GM23338 (cell line): ENCODE results near the gene RAB43. TPM values are rescaled to one million over a fixed set of nuclear protein-coding genes. Genes with fewer than 3 reads are reported as not detected.

Experiments
- ATAC-seq: fragments of 200-7000 bp; cut with Tn5 transposase; 3 replicates; pipeline ENCODE4 v1.9.1; 2020
- DNase-seq: peaks from one replicate; pipeline ENCODE4 v3.0.0-alpha.2; 2015; ENCODE audit warnings: low spot score
- H2AFZ ChIP-seq: fragments of 200-600 bp; sonication (generic); 2 replicates; pipeline ENCODE4 v1.8.0; 2016; ENCODE audit warnings: antibody characterized with exemption, mild to moderate bottlenecking, moderate library complexity
- H3F3A ChIP-seq: fragments of 200-600 bp; sonication (generic); replicated peaks from 2 replicates; pipeline ENCODE4 v1.8.0; 2017; ENCODE audit warnings: antibody characterized with exemption, mixed run types, low read depth
- H3K27ac ChIP-seq: fragments of 200-600 bp; sonication (generic); 2 replicates; pipeline ENCODE4 v1.6.1; 2016; ENCODE audit warnings: low read depth
- H3K27me3 ChIP-seq: fragments of 200-600 bp; sonication (generic); 2 replicates; pipeline ENCODE4 v1.8.0; 2016; ENCODE audit warnings: mild to moderate bottlenecking, mixed run types, moderate library complexity; ENCODE audit not compliant: insufficient read depth
- H3K36me3 ChIP-seq: fragments of 200-600 bp; sonication (generic); 2 replicates; pipeline ENCODE4 v1.8.0; 2016; ENCODE audit warnings: mild to moderate bottlenecking; ENCODE audit not compliant: insufficient read depth
- H3K4me1 ChIP-seq: fragments of 200-600 bp; sonication (generic); 2 replicates; pipeline ENCODE4 v1.8.0; 2016; ENCODE audit warnings: mild to moderate bottlenecking, moderate library complexity; ENCODE audit not compliant: insufficient read depth
- H3K4me2 ChIP-seq: fragments of 200-600 bp; sonication (generic); 2 replicates; pipeline ENCODE4 v1.7.1; 2017; ENCODE audit warnings: mixed run types
- H3K4me3 ChIP-seq: fragments of 200-600 bp; sonication (generic); 2 replicates; pipeline ENCODE4 v1.6.1; 2016; ENCODE audit warnings: mixed run types
- H3K79me2 ChIP-seq: fragments of 200-600 bp; sonication (generic); replicated peaks from 2 replicates; pipeline ENCODE4 v1.8.0; 2017; ENCODE audit warnings: mild to moderate bottlenecking; ENCODE audit not compliant: insufficient read depth
- H3K9me2 ChIP-seq: fragments of 200-600 bp; sonication (generic); 2 replicates; pipeline ENCODE4 v1.8.0; 2017; ENCODE audit not compliant: insufficient read depth
- H4K20me1 ChIP-seq: fragments of 200-600 bp; sonication (generic); replicated peaks from 2 replicates; pipeline ENCODE4 v1.8.0; 2017; ENCODE audit warnings: mild to moderate bottlenecking; ENCODE audit not compliant: insufficient read depth
- H3K27ac Mint-ChIP-seq: 2 replicates; pipeline ENCODE4 v1.8.0; 2020; ENCODE audit warnings: inconsistent platforms, mild to moderate bottlenecking, moderate library complexity, mixed read lengths
- H3K27me3 Mint-ChIP-seq: 3 replicates; pipeline ENCODE4 v1.8.0; 2022; ENCODE audit warnings: low read depth, mild to moderate bottlenecking, moderate library complexity, mixed read lengths, inconsistent platforms; ENCODE audit not compliant: insufficient read depth, poor library complexity
- H3K36me3 Mint-ChIP-seq: 3 replicates; pipeline ENCODE4 v1.8.0; 2021; ENCODE audit warnings: low read depth, mild to moderate bottlenecking, inconsistent platforms, moderate library complexity, mixed read lengths
- H3K4me1 Mint-ChIP-seq: 3 replicates; pipeline ENCODE4 v1.8.0; 2020; ENCODE audit warnings: mild to moderate bottlenecking, inconsistent platforms, mixed read lengths
- H3K4me3 Mint-ChIP-seq: 3 replicates; pipeline ENCODE4 v1.8.0; 2021; ENCODE audit warnings: moderate library complexity, mild to moderate bottlenecking, inconsistent platforms, mixed read lengths
- H3K9me3 Mint-ChIP-seq: 3 replicates; pipeline ENCODE4 v1.8.0; 2020; ENCODE audit warnings: moderate library complexity, mild to moderate bottlenecking, inconsistent platforms, mixed read lengths
- CREB1 ChIP-seq: fragments of 250-450 bp; sonication (Bioruptor Pico); IDR thresholded peaks from 2 replicates; pipeline ENCODE4 v1.5.0; 2020; ENCODE audit warnings: low read depth, mild to moderate bottlenecking, moderate library complexity
- EZH2 ChIP-seq: fragments of 200-600 bp; sonication (generic); IDR thresholded peaks from one replicate; pipeline ENCODE4 v1.8.0; 2017; ENCODE audit warnings: antibody characterized with exemption, mild to moderate bottlenecking, low read depth; ENCODE audit not compliant: unreplicated experiment
- EZH2phosphoT487 ChIP-seq: fragments of 200-600 bp; sonication (generic); IDR thresholded peaks from one replicate; pipeline ENCODE4 v1.8.1; 2018; ENCODE audit warnings: antibody characterized with exemption; ENCODE audit not compliant: unreplicated experiment
- JUNB ChIP-seq: IDR thresholded peaks from one replicate; pipeline ENCODE4 v1.6.1; 2016; ENCODE audit warnings: antibody characterized with exemption; ENCODE audit not compliant: unreplicated experiment
- NANOG ChIP-seq: IDR thresholded peaks from 2 replicates; pipeline ENCODE4 v1.6.1; 2016; ENCODE audit warnings: antibody characterized with exemption, borderline replicate concordance
- POLR2AphosphoS5 ChIP-seq: IDR thresholded peaks from 2 replicates; pipeline ENCODE4 v1.6.1; 2016; ENCODE audit warnings: antibody characterized with exemption, low read depth
- STAT1 ChIP-seq: IDR thresholded peaks from one replicate; pipeline ENCODE4 v1.6.1; 2016; ENCODE audit warnings: antibody characterized with exemption; ENCODE audit not compliant: unreplicated experiment
- ZNF114 ChIP-seq: fragments of 250-450 bp; sonication (Bioruptor Pico); IDR thresholded peaks from 2 replicates; pipeline ENCODE4 v1.5.0; 2020; ENCODE audit warnings: mild to moderate bottlenecking, moderate library complexity
- ZNF331 ChIP-seq: fragments of 250-450 bp; sonication (Bioruptor Pico); IDR thresholded peaks from 2 replicates; pipeline ENCODE4 v1.5.0; 2020; ENCODE audit warnings: low read depth, mild to moderate bottlenecking, moderate library complexity
- polyA plus RNA-seq: library from polyadenylated mRNA; unstranded; fragments of >200 nt; fragmentation: Nextera tagmentation; extraction: Ambion mirVana; gene quantifications from 2 replicates; pipeline ENCODE4 v1.2.1, GENCODE V29; 2016
- total RNA-seq: library from RNA; depleted of rRNA; stranded (reverse); fragments of >200 nt; shearing (Covaris generic); gene quantifications from 2 replicates; pipeline ENCODE4 v1.2.3, GENCODE V29; 2014
- TF ChIP-seq, protein P1 (sequence below), 2 experiments: fragments of 200-600 bp in 1 of 2; sonication (generic) in 1 of 2; conservative IDR thresholded peaks; 2 replicates each; pipeline versions ENCODE4 v1.5.1 to v1.6.1; 2016 to 2017; ENCODE audit warnings: antibody characterized with exemption in 2 of 2, low read depth in 2 of 2, mild to moderate bottlenecking in 2 of 2, moderate library complexity in 1 of 2
- TF ChIP-seq, protein P2 (sequence below): IDR thresholded peaks from 2 replicates; pipeline ENCODE4 v1.6.1; 2016; ENCODE audit warnings: antibody characterized with exemption
- TF ChIP-seq, protein P3 (sequence below): IDR thresholded peaks from one replicate; pipeline ENCODE4 v1.6.1; 2018; ENCODE audit warnings: antibody characterized with exemption; ENCODE audit not compliant: unreplicated experiment
- TF ChIP-seq, protein P4 (sequence below): fragments of 250-450 bp; sonication (Bioruptor Pico); IDR thresholded peaks from 2 replicates; pipeline ENCODE4 v1.5.0; 2020; ENCODE audit warnings: mild to moderate bottlenecking, moderate library complexity

RAB43 gene
- total and polyA plus RNA-seq, 2 experiments from 2014 or later, result 5.7 to 37.0 TPM

DNA sequence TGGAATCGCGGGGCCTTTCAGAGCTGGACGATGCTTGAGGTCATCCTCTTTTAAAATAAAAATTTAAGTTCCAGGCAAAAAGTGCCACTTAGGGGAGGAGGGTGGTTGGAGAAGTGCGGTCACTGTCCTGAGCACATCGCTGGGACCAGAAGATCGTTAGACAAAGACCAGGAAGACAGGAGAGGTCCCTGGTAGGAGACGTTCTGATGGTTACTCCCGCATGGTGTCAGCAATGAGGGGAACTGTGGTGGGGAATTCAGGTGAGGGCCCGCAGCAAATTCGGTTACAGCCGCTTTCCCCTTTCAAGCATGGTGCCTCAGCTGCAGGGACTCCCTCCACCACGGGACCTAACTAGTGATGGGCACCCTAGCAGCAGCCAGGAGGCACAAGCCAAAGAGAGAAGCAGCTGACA is 40.3 kb upstream of the RAB43 start:
- H3K79me2 ChIP-seq, result peaks cover 19% of the 10 kb centered on the region
- Mint-ChIP-seq H3K27ac (peak overlapping the region; percentile 100), H3K9me3 (no peaks in the 10 kb centered on the region; the same call in 2 of the 3 replicates), H3K4me3 (peak overlapping the region; percentile 96), H3K27me3 (peaks cover 16% of the 10 kb centered on the region), H3K36me3 (peaks cover 15% of the 10 kb centered on the region), H3K4me1 (peaks cover 14% of the 10 kb centered on the region)
- no peak overlapping the region for H2AFZ ChIP-seq
- peak overlapping the region; percentile 82 for H3K4me3 ChIP-seq
- DNase-seq (peak; percentile 30), ATAC-seq (peak; percentile 17)
- no peaks in the 10 kb centered on the region for H3K9me2 ChIP-seq
- peaks cover 26% of the 10 kb centered on the region for H3F3A ChIP-seq
- peaks cover 17% of the 10 kb centered on the region for H4K20me1 ChIP-seq
- H3K4me2 ChIP-seq, result peak overlapping the region; percentile 89
- peaks cover 8% of the 10 kb centered on the region for H3K36me3 ChIP-seq
- H3K4me1 ChIP-seq, result peaks cover 12% of the 10 kb centered on the region; the same call in 1 of the 2 replicates
- no peaks in the 10 kb centered on the region for H3K27me3 ChIP-seq
- peak overlapping the region; percentile 100 for H3K27ac ChIP-seq
- TF ChIP-seq CREB1 (CRISPR knock-in tag), result no peak
- TF ChIP-seq, protein P1, sequence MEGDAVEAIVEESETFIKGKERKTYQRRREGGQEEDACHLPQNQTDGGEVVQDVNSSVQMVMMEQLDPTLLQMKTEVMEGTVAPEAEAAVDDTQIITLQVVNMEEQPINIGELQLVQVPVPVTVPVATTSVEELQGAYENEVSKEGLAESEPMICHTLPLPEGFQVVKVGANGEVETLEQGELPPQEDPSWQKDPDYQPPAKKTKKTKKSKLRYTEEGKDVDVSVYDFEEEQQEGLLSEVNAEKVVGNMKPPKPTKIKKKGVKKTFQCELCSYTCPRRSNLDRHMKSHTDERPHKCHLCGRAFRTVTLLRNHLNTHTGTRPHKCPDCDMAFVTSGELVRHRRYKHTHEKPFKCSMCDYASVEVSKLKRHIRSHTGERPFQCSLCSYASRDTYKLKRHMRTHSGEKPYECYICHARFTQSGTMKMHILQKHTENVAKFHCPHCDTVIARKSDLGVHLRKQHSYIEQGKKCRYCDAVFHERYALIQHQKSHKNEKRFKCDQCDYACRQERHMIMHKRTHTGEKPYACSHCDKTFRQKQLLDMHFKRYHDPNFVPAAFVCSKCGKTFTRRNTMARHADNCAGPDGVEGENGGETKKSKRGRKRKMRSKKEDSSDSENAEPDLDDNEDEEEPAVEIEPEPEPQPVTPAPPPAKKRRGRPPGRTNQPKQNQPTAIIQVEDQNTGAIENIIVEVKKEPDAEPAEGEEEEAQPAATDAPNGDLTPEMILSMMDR (conservative IDR thresholded peaks at IDR 0.05; ENCODE audit: low read depth in 2 of 2), result no peak; a peak in 1 of 4 replicates
- TF ChIP-seq NANOG, result no peak
- TF ChIP-seq, protein P2, sequence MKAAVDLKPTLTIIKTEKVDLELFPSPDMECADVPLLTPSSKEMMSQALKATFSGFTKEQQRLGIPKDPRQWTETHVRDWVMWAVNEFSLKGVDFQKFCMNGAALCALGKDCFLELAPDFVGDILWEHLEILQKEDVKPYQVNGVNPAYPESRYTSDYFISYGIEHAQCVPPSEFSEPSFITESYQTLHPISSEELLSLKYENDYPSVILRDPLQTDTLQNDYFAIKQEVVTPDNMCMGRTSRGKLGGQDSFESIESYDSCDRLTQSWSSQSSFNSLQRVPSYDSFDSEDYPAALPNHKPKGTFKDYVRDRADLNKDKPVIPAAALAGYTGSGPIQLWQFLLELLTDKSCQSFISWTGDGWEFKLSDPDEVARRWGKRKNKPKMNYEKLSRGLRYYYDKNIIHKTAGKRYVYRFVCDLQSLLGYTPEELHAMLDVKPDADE, result no peak
- TF ChIP-seq, protein P3, sequence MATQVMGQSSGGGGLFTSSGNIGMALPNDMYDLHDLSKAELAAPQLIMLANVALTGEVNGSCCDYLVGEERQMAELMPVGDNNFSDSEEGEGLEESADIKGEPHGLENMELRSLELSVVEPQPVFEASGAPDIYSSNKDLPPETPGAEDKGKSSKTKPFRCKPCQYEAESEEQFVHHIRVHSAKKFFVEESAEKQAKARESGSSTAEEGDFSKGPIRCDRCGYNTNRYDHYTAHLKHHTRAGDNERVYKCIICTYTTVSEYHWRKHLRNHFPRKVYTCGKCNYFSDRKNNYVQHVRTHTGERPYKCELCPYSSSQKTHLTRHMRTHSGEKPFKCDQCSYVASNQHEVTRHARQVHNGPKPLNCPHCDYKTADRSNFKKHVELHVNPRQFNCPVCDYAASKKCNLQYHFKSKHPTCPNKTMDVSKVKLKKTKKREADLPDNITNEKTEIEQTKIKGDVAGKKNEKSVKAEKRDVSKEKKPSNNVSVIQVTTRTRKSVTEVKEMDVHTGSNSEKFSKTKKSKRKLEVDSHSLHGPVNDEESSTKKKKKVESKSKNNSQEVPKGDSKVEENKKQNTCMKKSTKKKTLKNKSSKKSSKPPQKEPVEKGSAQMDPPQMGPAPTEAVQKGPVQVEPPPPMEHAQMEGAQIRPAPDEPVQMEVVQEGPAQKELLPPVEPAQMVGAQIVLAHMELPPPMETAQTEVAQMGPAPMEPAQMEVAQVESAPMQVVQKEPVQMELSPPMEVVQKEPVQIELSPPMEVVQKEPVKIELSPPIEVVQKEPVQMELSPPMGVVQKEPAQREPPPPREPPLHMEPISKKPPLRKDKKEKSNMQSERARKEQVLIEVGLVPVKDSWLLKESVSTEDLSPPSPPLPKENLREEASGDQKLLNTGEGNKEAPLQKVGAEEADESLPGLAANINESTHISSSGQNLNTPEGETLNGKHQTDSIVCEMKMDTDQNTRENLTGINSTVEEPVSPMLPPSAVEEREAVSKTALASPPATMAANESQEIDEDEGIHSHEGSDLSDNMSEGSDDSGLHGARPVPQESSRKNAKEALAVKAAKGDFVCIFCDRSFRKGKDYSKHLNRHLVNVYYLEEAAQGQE, result no peak
- no peak for TF ChIP-seq POLR2AphosphoS5
- TF ChIP-seq EZH2, result no peak
- TF ChIP-seq EZH2phosphoT487, result no peak
- TF ChIP-seq JUNB, result no peak
- TF ChIP-seq STAT1, result no peak
- TF ChIP-seq ZNF331, result no peak
- TF ChIP-seq, protein P4, sequence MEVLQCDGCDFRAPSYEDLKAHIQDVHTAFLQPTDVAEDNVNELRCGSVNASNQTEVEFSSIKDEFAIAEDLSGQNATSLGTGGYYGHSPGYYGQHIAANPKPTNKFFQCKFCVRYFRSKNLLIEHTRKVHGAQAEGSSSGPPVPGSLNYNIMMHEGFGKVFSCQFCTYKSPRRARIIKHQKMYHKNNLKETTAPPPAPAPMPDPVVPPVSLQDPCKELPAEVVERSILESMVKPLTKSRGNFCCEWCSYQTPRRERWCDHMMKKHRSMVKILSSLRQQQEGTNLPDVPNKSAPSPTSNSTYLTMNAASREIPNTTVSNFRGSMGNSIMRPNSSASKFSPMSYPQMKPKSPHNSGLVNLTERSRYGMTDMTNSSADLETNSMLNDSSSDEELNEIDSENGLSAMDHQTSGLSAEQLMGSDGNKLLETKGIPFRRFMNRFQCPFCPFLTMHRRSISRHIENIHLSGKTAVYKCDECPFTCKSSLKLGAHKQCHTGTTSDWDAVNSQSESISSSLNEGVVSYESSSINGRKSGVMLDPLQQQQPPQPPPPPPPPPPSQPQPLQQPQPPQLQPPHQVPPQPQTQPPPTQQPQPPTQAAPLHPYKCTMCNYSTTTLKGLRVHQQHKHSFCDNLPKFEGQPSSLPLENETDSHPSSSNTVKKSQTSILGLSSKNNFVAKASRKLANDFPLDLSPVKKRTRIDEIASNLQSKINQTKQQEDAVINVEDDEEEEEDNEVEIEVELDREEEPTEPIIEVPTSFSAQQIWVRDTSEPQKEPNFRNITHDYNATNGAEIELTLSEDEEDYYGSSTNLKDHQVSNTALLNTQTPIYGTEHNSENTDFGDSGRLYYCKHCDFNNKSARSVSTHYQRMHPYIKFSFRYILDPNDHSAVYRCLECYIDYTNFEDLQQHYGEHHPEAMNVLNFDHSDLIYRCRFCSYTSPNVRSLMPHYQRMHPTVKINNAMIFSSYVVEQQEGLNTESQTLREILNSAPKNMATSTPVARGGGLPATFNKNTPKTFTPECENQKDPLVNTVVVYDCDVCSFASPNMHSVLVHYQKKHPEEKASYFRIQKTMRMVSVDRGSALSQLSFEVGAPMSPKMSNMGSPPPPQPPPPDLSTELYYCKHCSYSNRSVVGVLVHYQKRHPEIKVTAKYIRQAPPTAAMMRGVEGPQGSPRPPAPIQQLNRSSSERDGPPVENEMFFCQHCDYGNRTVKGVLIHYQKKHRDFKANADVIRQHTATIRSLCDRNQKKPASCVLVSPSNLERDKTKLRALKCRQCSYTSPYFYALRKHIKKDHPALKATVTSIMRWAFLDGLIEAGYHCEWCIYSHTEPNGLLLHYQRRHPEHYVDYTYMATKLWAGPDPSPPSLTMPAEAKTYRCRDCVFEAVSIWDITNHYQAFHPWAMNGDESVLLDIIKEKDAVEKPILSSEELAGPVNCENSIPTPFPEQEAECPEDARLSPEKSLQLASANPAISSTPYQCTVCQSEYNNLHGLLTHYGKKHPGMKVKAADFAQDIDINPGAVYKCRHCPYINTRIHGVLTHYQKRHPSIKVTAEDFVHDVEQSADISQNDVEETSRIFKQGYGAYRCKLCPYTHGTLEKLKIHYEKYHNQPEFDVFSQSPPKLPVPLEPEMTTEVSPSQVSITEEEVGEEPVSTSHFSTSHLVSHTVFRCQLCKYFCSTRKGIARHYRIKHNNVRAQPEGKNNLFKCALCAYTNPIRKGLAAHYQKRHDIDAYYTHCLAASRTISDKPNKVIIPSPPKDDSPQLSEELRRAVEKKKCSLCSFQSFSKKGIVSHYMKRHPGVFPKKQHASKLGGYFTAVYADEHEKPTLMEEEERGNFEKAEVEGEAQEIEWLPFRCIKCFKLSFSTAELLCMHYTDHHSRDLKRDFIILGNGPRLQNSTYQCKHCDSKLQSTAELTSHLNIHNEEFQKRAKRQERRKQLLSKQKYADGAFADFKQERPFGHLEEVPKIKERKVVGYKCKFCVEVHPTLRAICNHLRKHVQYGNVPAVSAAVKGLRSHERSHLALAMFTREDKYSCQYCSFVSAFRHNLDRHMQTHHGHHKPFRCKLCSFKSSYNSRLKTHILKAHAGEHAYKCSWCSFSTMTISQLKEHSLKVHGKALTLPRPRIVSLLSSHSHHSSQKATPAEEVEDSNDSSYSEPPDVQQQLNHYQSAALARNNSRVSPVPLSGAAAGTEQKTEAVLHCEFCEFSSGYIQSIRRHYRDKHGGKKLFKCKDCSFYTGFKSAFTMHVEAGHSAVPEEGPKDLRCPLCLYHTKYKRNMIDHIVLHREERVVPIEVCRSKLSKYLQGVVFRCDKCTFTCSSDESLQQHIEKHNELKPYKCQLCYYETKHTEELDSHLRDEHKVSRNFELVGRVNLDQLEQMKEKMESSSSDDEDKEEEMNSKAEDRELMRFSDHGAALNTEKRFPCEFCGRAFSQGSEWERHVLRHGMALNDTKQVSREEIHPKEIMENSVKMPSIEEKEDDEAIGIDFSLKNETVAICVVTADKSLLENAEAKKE, result no peak
- no peak for TF ChIP-seq ZNF114 (CRISPR knock-in tag)
